ENCODE results near the gene ING3. TPM values are rescaled to one million over a fixed set of nuclear protein-coding genes. Genes with fewer than 3 reads are reported as not detected.

ING3 gene
- total and polyA plus RNA-seq, 2 donors (not counting 3 experiments of a cell fraction or from before 2014, with no cell fraction given) = 8.7 to 19.6 TPM

GRCh38 chr7:120944826-120945562, 5.6 kb upstream of the ING3 start:
- ChIA-PET CTCF (interaction anchor here (1.0 to 1.3 kb wide), 2 partner anchors 14 to 153 kb away, joined by 3 read pairs; no protein-coding TSS in a partner anchor), POLR2A (no interaction called here)
- Histone ChIP-seq H3K79me2 (ENCODE audit: control insufficient read depth, insufficient read depth, low read length) (no peaks in the 10 kb centered on the region), H3K9ac (replicated peaks; ENCODE audit: extremely low read depth, insufficient read depth, low read length) (no peak overlapping the region), H3K27ac (ENCODE audit: insufficient read depth, low read depth, low read length) (no peak overlapping the region), H3K4me1 (ENCODE audit: control insufficient read depth, extremely low read depth, insufficient read depth, low read length) (peaks cover 52% of the 10 kb centered on the region), H3K9me1 (replicated peaks; ENCODE audit: control insufficient read depth, extremely low read depth, insufficient read depth, low read length) (no peaks in the 10 kb centered on the region), H3K27me3 (ENCODE audit: control insufficient read depth in 2 of 2, insufficient read depth in 2 of 2, low read length in 2 of 2) (no peaks in the 10 kb centered on the region), H2AFZ (ENCODE audit: low read depth, low read length) (peak overlapping the region; percentile 71), H3K36me3 (ENCODE audit: control insufficient read depth in 2 of 2, extremely low read depth in 1 of 2, insufficient read depth in 2 of 2, low read length in 2 of 2) (no peaks in the 10 kb centered on the region), H3K4me3 (replicated peaks in 1 of 3; ENCODE audit: insufficient read depth in 1 of 3, low read depth in 1 of 3, low read length in 3 of 3) (no peak overlapping the region), H3K9me3 (replicated peaks; ENCODE audit: control insufficient read depth, insufficient read depth, low read length) (no peaks in the 10 kb centered on the region), H4K20me1 (replicated peaks; ENCODE audit: control insufficient read depth, extremely low read depth, insufficient read depth, low read length) (no peaks in the 10 kb centered on the region), H3K4me2 (ENCODE audit: insufficient read depth, low read length) (no peak overlapping the region)
- peak; percentile 42 for FAIRE-seq
- intact Hi-C loops (cut with micrococcal nuclease) (loop anchor here (5.0 to 10.0 kb wide), 2 partner anchors 363 to 540 kb away; no protein-coding TSS in a partner anchor), dilution Hi-C loops (cut with MboI; ENCODE audit: extremely low pct_ligation_motif_present, low sequenced_read_pairs) (no loop called here)
- DNase-seq (ENCODE audit: low read depth, low spot score) = peak; percentile 33
- BruUV-seq (replicated peaks) = no TSS peak
- TF ChIP-seq EZH2 (IDR thresholded peaks at IDR 0.05; ENCODE audit: borderline replicate concordance, low read depth, low read length, severe bottlenecking) (no peak), POLR2A (IDR thresholded peaks at IDR 0.05; ENCODE audit: low read depth, low read length) (no peak), FOS (IDR thresholded peaks at IDR 0.05; ENCODE audit: borderline replicate concordance, insufficient read depth, low read length) (no peak), MYC (IDR thresholded peaks at IDR 0.05; ENCODE audit: low read depth, low read length) (no peak), MAX (IDR thresholded peaks at IDR 0.05; ENCODE audit: insufficient read depth, insufficient read length) (no peak), POLR2AphosphoS5 (IDR thresholded peaks at IDR 0.05; ENCODE audit: insufficient read depth, low read depth, low read length) (no peak), GATA2 (IDR thresholded peaks at IDR 0.05; ENCODE audit: insufficient read depth, insufficient read length, low read depth, low read length) (no peak), JUN (IDR thresholded peaks at IDR 0.05; ENCODE audit: borderline replicate concordance, insufficient read depth, insufficient read length, low read depth) (no peak)
